AG04449 (cell line): ENCODE data around the gene SLC22A4.
A peak's percentile ranks its signal among the peaks of the same experiment; 100 is the strongest.

Source experiments
- CTCF ChIA-PET: fragments of 350-600 bp; formaldehyde crosslinking; extraction: SDS; loops from one replicate; lab custom pipeline; 2021; ENCODE audit warnings: antibody characterized with exemption; lab: Yijun Ruan, JAX
- POLR2A ChIA-PET: fragments of 400-600, 350-600 bp; formaldehyde crosslinking; extraction: SDS; loops from one replicate; lab custom pipeline; 2020; ENCODE audit warnings: antibody characterized with exemption, inconsistent platforms; lab: Yijun Ruan, JAX
- DNase-seq: peaks from one replicate; pipeline ENCODE4 v3.0.0-alpha.2; 2010; ENCODE audit warnings: low read depth, low spot score
- H3K4me3 ChIP-seq: 2 replicates; pipeline ENCODE4 v1.5.1; 2011; ENCODE audit warnings: low read depth, mild to moderate bottlenecking, control low read depth, low read length
- CTCF ChIP-seq: IDR thresholded peaks from one replicate; pipeline ENCODE4 v1.5.1; 2011; ENCODE audit warnings: mild to moderate bottlenecking, moderate library complexity, low read length, control low read depth, inconsistent platforms; ENCODE audit not compliant: insufficient read depth; ENCODE audit errors: missing control alignments

The SLC22A4 gene

GRCh38 chr5:132261881-132262845 is 32.0 kb upstream of the SLC22A4 start:
- no peak for DNase-seq
- H3K4me3 ChIP-seq = no peak overlapping the region
- TF ChIP-seq CTCF = no peak
- POLR2A ChIA-PET = interaction anchor here (2.6 kb wide), 1 partner anchor 34 kb away, joined by 9 read pairs; the partner anchor contains the start of gene P4HA2
- CTCF ChIA-PET = interaction anchor here (0.6 to 21.8 kb wide), 6 partner anchors 10 to 72 kb away, joined by 3 to 416 read pairs (median 4); no protein-coding TSS in a partner anchor

- ChIA-PET POLR2A (interaction anchor here (1.5 kb wide), 1 partner anchor 31 kb away, joined by 10 read pairs; the partner anchor contains the start of gene SLC22A4), CTCF (interaction anchor here (1.0 to 21.8 kb wide), 6 partner anchors 10 to 73 kb away, joined by 3 to 416 read pairs (median 6); partner anchors contain the start of gene P4HA2)
- H3K4me3 ChIP-seq = no peak overlapping the region
- no peak for TF ChIP-seq CTCF
- no peak for DNase-seq
Observed at GRCh38 chr5:132262882-132263547, 31.2 kb upstream of the SLC22A4 start.

- POLR2A ChIA-PET = interaction anchor here (1.5 to 1.6 kb wide), 2 partner anchors 30 to 38 kb away, joined by 8 to 10 read pairs; partner anchors contain the start of gene SLC22A4
- peak; percentile 29 for TF ChIP-seq CTCF
- CTCF ChIA-PET = interaction anchor here (0.6 to 21.8 kb wide), 10 partner anchors 9 to 74 kb away, joined by 3 to 416 read pairs (median 3); partner anchors contain the start of gene P4HA2
- DNase-seq = no peak
- H3K4me3 ChIP-seq = no peak overlapping the region
Observed at GRCh38 chr5:132263548-132264261, 30.5 kb upstream of the SLC22A4 start.

GRCh38 chr5:132264546-132265335 is 29.5 kb upstream of the SLC22A4 start:
- no peak for TF ChIP-seq CTCF
- ChIA-PET CTCF (interaction anchor here (1.1 to 21.8 kb wide), 7 partner anchors 8 to 75 kb away, joined by 3 to 416 read pairs (median 4); no protein-coding TSS in a partner anchor), POLR2A (interaction anchor here (1.6 kb wide), 1 partner anchor 39 kb away, joined by 8 read pairs; no protein-coding TSS in a partner anchor)
- DNase-seq = no peak
- H3K4me3 ChIP-seq = no peak overlapping the region

- peak; percentile 87 for DNase-seq
- ChIA-PET CTCF (interaction anchor here (0.6 to 21.8 kb wide), 4 partner anchors 11 to 204 kb away, joined by 3 to 416 read pairs (median 5); no protein-coding TSS in a partner anchor), POLR2A (no interaction called here)
- H3K4me3 ChIP-seq = no peak overlapping the region
- TF ChIP-seq CTCF = no peak
Observed at GRCh38 chr5:132265336-132266030, 28.7 kb upstream of the SLC22A4 start.
